ENCODE data around the gene FMN1. TPM values are rescaled to one million over a fixed set of nuclear protein-coding genes. Genes with fewer than 3 reads are reported as not detected.

FMN1 gene
- total and polyA plus RNA-seq, 2 of the 13 experiments (the other 11 are each of a cell fraction or from before 2014, with no cell fraction given): 0.20 to 0.60 TPM

DNA sequence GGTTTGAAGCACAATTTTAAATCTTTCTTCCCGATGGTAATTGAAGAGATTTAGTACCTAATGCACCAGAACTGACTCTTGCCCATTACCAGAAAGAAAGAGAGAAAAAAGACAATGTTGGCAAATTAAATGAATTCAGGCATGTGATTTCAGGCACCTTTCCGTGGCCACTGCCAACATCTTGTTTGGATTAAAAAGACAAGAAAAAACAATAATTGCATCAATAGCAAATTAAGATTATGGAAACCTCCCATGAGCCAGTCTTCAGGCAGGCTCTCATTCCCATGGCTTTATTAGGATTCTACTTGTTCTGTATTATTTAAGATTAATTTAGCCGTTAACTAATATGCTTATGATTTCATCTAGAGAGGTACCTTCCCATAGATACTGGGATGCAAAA is 283.7 kb downstream of the FMN1 start (continued):
- TF ChIP-seq BCL6 (CRISPR knock-in tag; IDR thresholded peaks at IDR 0.05) (no peak), ZNF878 (CRISPR knock-in tag; IDR thresholded peaks at IDR 0.05) (no peak), CBX2 (IDR thresholded peaks at IDR 0.05; ENCODE audit: low read depth, low read length) (no peak), CBX2 (CRISPR knock-in tag; IDR thresholded peaks at IDR 0.05; ENCODE audit: low read depth) (no peak), HOXA9 (CRISPR knock-in tag; IDR thresholded peaks at IDR 0.05; ENCODE audit: borderline replicate concordance) (no peak), ZNF724P (CRISPR knock-in tag; IDR thresholded peaks at IDR 0.05; ENCODE audit: borderline replicate concordance) (no peak), ZNF772 (CRISPR knock-in tag; IDR thresholded peaks at IDR 0.05) (no peak), TAF15 (IDR thresholded peaks at IDR 0.05; ENCODE audit: low read depth, low read length, poor library complexity, severe bottlenecking) (no peak), HIVEP1 (CRISPR knock-in tag; IDR thresholded peaks at IDR 0.05) (no peak), MLLT10 (CRISPR knock-in tag; IDR thresholded peaks at IDR 0.05) (no peak), ZNF329 (CRISPR knock-in tag; IDR thresholded peaks at IDR 0.05; ENCODE audit: low read depth) (no peak), FOXC1 (CRISPR knock-in tag; IDR thresholded peaks at IDR 0.05; ENCODE audit: borderline replicate concordance) (no peak), ZBTB1 (CRISPR knock-in tag; IDR thresholded peaks at IDR 0.05; ENCODE audit: borderline replicate concordance) (no peak)
- TF ChIP-seq, protein P1, sequence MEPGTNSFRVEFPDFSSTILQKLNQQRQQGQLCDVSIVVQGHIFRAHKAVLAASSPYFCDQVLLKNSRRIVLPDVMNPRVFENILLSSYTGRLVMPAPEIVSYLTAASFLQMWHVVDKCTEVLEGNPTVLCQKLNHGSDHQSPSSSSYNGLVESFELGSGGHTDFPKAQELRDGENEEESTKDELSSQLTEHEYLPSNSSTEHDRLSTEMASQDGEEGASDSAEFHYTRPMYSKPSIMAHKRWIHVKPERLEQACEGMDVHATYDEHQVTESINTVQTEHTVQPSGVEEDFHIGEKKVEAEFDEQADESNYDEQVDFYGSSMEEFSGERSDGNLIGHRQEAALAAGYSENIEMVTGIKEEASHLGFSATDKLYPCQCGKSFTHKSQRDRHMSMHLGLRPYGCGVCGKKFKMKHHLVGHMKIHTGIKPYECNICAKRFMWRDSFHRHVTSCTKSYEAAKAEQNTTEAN (CRISPR knock-in tag; conservative IDR thresholded peaks at IDR 0.05): no peak
- TF ChIP-seq, protein P2, sequence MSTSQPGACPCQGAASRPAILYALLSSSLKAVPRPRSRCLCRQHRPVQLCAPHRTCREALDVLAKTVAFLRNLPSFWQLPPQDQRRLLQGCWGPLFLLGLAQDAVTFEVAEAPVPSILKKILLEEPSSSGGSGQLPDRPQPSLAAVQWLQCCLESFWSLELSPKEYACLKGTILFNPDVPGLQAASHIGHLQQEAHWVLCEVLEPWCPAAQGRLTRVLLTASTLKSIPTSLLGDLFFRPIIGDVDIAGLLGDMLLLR (CRISPR knock-in tag; IDR thresholded peaks at IDR 0.05): no peak
- TF ChIP-seq, protein P3, sequence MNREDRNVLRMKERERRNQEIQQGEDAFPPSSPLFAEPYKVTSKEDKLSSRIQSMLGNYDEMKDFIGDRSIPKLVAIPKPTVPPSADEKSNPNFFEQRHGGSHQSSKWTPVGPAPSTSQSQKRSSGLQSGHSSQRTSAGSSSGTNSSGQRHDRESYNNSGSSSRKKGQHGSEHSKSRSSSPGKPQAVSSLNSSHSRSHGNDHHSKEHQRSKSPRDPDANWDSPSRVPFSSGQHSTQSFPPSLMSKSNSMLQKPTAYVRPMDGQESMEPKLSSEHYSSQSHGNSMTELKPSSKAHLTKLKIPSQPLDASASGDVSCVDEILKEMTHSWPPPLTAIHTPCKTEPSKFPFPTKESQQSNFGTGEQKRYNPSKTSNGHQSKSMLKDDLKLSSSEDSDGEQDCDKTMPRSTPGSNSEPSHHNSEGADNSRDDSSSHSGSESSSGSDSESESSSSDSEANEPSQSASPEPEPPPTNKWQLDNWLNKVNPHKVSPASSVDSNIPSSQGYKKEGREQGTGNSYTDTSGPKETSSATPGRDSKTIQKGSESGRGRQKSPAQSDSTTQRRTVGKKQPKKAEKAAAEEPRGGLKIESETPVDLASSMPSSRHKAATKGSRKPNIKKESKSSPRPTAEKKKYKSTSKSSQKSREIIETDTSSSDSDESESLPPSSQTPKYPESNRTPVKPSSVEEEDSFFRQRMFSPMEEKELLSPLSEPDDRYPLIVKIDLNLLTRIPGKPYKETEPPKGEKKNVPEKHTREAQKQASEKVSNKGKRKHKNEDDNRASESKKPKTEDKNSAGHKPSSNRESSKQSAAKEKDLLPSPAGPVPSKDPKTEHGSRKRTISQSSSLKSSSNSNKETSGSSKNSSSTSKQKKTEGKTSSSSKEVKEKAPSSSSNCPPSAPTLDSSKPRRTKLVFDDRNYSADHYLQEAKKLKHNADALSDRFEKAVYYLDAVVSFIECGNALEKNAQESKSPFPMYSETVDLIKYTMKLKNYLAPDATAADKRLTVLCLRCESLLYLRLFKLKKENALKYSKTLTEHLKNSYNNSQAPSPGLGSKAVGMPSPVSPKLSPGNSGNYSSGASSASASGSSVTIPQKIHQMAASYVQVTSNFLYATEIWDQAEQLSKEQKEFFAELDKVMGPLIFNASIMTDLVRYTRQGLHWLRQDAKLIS (CRISPR knock-in tag; IDR thresholded peaks at IDR 0.05): no peak
- TF ChIP-seq, protein P4, sequence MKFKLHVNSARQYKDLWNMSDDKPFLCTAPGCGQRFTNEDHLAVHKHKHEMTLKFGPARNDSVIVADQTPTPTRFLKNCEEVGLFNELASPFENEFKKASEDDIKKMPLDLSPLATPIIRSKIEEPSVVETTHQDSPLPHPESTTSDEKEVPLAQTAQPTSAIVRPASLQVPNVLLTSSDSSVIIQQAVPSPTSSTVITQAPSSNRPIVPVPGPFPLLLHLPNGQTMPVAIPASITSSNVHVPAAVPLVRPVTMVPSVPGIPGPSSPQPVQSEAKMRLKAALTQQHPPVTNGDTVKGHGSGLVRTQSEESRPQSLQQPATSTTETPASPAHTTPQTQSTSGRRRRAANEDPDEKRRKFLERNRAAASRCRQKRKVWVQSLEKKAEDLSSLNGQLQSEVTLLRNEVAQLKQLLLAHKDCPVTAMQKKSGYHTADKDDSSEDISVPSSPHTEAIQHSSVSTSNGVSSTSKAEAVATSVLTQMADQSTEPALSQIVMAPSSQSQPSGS (CRISPR knock-in tag; IDR thresholded peaks at IDR 0.05): no peak
- TF ChIP-seq, protein P5, sequence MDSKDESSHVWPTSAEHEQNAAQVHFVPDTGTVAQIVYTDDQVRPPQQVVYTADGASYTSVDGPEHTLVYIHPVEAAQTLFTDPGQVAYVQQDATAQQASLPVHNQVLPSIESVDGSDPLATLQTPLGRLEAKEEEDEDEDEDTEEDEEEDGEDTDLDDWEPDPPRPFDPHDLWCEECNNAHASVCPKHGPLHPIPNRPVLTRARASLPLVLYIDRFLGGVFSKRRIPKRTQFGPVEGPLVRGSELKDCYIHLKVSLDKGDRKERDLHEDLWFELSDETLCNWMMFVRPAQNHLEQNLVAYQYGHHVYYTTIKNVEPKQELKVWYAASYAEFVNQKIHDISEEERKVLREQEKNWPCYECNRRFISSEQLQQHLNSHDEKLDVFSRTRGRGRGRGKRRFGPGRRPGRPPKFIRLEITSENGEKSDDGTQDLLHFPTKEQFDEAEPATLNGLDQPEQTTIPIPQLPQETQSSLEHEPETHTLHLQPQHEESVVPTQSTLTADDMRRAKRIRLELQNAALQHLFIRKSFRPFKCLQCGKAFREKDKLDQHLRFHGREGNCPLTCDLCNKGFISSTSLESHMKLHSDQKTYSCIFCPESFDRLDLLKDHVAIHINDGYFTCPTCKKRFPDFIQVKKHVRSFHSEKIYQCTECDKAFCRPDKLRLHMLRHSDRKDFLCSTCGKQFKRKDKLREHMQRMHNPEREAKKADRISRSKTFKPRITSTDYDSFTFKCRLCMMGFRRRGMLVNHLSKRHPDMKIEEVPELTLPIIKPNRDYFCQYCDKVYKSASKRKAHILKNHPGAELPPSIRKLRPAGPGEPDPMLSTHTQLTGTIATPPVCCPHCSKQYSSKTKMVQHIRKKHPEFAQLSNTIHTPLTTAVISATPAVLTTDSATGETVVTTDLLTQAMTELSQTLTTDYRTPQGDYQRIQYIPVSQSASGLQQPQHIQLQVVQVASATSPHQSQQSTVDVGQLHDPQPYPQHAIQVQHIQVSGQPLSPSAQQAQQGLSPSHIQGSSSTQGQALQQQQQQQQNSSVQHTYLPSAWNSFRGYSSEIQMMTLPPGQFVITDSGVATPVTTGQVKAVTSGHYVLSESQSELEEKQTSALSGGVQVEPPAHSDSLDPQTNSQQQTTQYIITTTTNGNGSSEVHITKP (CRISPR knock-in tag; IDR thresholded peaks at IDR 0.05; ENCODE audit: low read depth): no peak

All from HepG2 (cell line).